ENCODE data around the gene RORC. TPM values are rescaled to one million over a fixed set of nuclear protein-coding genes. Genes with fewer than 3 reads are reported as not detected.
"Not testable (repeated sequence)": the region's sequence is repeated elsewhere in the genome, so short reads cannot be mapped to it uniquely, and the experiment has no call there.

Gene RORC
- total RNA-seq, 2 donors from 2014 or later = not detected

- Histone ChIP-seq H3K27ac (ENCODE audit: low read depth, low read length) (no peak overlapping the region), H3K36me3 (ENCODE audit: control insufficient read depth, insufficient read depth, low read length) (no peaks in the 10 kb centered on the region), H3K4me1 (ENCODE audit: control insufficient read depth, insufficient read depth, low read length) (no peaks in the 10 kb centered on the region), H3K27me3 (ENCODE audit: control insufficient read depth, insufficient read depth, low read length, poor library complexity, severe bottlenecking) (no peaks in the 10 kb centered on the region), H3K4me3 (ENCODE audit: low read length) (no peak overlapping the region), H3K9me3 (ENCODE audit: control insufficient read depth, low read length) (no peaks in the 10 kb centered on the region), H3K9ac (ENCODE audit: extremely low read depth, low read length, poor library complexity, severe bottlenecking) (no peak overlapping the region)
- 79 to 87% methylated on average over 2 to 3 of the region's 3 CpGs for WGBS, 2 experiments (ENCODE audit: insufficient coverage in 1 of 2, insufficient read length in 1 of 2)
- Mint-ChIP-seq H3K27ac (no peak overlapping the region), H3K27me3 (ENCODE audit: insufficient read depth) (peaks cover 65% of the 10 kb centered on the region), H3K4me3 (no peak overlapping the region), H3K4me1 (peaks cover 5% of the 10 kb centered on the region), H3K9me3 (no peaks in the 10 kb centered on the region), H3K36me3 (ENCODE audit: low read depth) (no peaks in the 10 kb centered on the region)
- no peak for TF ChIP-seq CTCF (conservative IDR thresholded peaks at IDR 0.05)
- DNase-seq = no peak
Measured at GRCh38 chr1:151858030-151858746, 26.6 kb upstream of the RORC start.

- DNase-seq = no peak
- Mint-ChIP-seq H3K27me3 (ENCODE audit: insufficient read depth) (peaks cover 59% of the 10 kb centered on the region), H3K4me3 (no peak overlapping the region)
Measured at GRCh38 chr1:151855933-151856332, 24.3 kb upstream of the RORC start.

GRCh38 chr1:151855516-151855915 is 23.9 kb upstream of the RORC start:
- H3K27me3 Mint-ChIP-seq (ENCODE audit: insufficient read depth) = peaks cover 57% of the 10 kb centered on the region
- H3K27ac Mint-ChIP-seq; H3K4me3 Mint-ChIP-seq; H3K9me3 ChIP-seq (ENCODE audit: control insufficient read depth, low read length); H3K36me3 Mint-ChIP-seq (ENCODE audit: low read depth); H3K36me3 ChIP-seq (ENCODE audit: control insufficient read depth, insufficient read depth, low read length); H3K27me3 ChIP-seq (ENCODE audit: control insufficient read depth, insufficient read depth, low read length, poor library complexity, severe bottlenecking); H3K4me3 ChIP-seq (ENCODE audit: low read length); H3K4me1 ChIP-seq (ENCODE audit: control insufficient read depth, insufficient read depth, low read length); DNase-seq; H3K9ac ChIP-seq (ENCODE audit: extremely low read depth, low read length, poor library complexity, severe bottlenecking); H3K4me1 Mint-ChIP-seq; H3K9me3 Mint-ChIP-seq: not testable (repeated sequence)
- 89 to 92% methylated on average over 6 to 8 of the region's 8 CpGs for WGBS, 2 experiments (ENCODE audit: insufficient coverage in 1 of 2, insufficient read length in 1 of 2)
- peak overlapping the region; percentile 17 for H3K27ac ChIP-seq (ENCODE audit: low read depth, low read length)

More at GRCh38 chr1:151855933-151856332, 24.3 kb upstream of the RORC start:
- no peak overlapping the region for H3K4me3 ChIP-seq (ENCODE audit: low read length)
- TF ChIP-seq CTCF (conservative IDR thresholded peaks at IDR 0.05) = no peak
- 41 to 80% methylated on average over 3 to 4 of the region's 4 CpGs for WGBS, 2 experiments (ENCODE audit: insufficient coverage in 1 of 2, insufficient read length in 1 of 2)
- H3K9ac ChIP-seq (ENCODE audit: extremely low read depth, low read length, poor library complexity, severe bottlenecking) = no peak overlapping the region
- H3K4me1 Mint-ChIP-seq = peaks cover 4% of the 10 kb centered on the region
- H3K4me1 ChIP-seq (ENCODE audit: control insufficient read depth, insufficient read depth, low read length) = no peaks in the 10 kb centered on the region
- H3K9me3 ChIP-seq (ENCODE audit: control insufficient read depth, low read length) = no peaks in the 10 kb centered on the region
- no peaks in the 10 kb centered on the region for H3K36me3 Mint-ChIP-seq (ENCODE audit: low read depth)
- no peak overlapping the region for H3K27ac ChIP-seq (ENCODE audit: low read depth, low read length)
- no peaks in the 10 kb centered on the region for H3K9me3 Mint-ChIP-seq
- H3K27ac Mint-ChIP-seq = no peak overlapping the region
- H3K36me3 ChIP-seq (ENCODE audit: control insufficient read depth, insufficient read depth, low read length) = no peaks in the 10 kb centered on the region
- H3K27me3 ChIP-seq (ENCODE audit: control insufficient read depth, insufficient read depth, low read length, poor library complexity, severe bottlenecking) = no peaks in the 10 kb centered on the region

All from endodermal cell (in vitro differentiated cells).